Peyer's patch (tissue), 4 donors: Measurements from ENCODE around the gene LENG1. TPM values are rescaled to one million over a fixed set of nuclear protein-coding genes. Genes with fewer than 3 reads are reported as not detected.

Source experiments
- DNase-seq, 3 donors: peaks; one replicate each; pipeline ENCODE4 v3.0.0-alpha.2; 2017 to 2019
- H3K27ac ChIP-seq, 4 donors: fragments of 200-600 bp; sonication (generic); one replicate each; pipeline ENCODE4 v1.5.1; 2016 to 2019
- H3K27me3 ChIP-seq, 2 donors: fragments of 200-600 bp; sonication (generic); one replicate each; pipeline ENCODE4 v1.5.1; 2019
- H3K36me3 ChIP-seq, 3 donors: fragments of 200-600 bp; sonication (generic); one replicate each; pipeline ENCODE4 v1.5.1; 2016 to 2019
- H3K4me1 ChIP-seq, 4 donors: fragments of 200-600 bp; sonication (generic); one replicate each; pipeline ENCODE4 v1.5.1; 2016 to 2019
- H3K4me3 ChIP-seq, 4 donors: fragments of 200-600 bp; sonication (generic); 1 replicate in 3 of 4; 2 replicates in 1 of 4; pipeline ENCODE4 v1.5.1; 2016 to 2019; ENCODE audit warnings: mild to moderate bottlenecking in 1 of 4
- H3K9me3 ChIP-seq, 4 donors: fragments of 200-600 bp; sonication (generic); one replicate each; pipeline ENCODE4 v1.5.1; 2016 to 2019; ENCODE audit warnings: mild to moderate bottlenecking in 1 of 4
- POLR2A ChIP-seq, 2 donors: fragments of 450-650 bp; IDR thresholded peaks; one replicate each; pipeline ENCODE4 v1.5.1; 2017; ENCODE audit warnings: antibody characterized with exemption in 2 of 2, mild to moderate bottlenecking in 2 of 2, moderate library complexity in 2 of 2
- total RNA-seq, 4 donors: library from RNA; depleted of rRNA; stranded (reverse); fragments of >200 nt; gene quantifications; one replicate each; pipeline ENCODE4 v1.1.0, GENCODE V29; 2016
- TF ChIP-seq, protein P1 (sequence below), 6 experiments: fragments of 450-650 bp in 4 of 6; fragments of 200-600 bp in 2 of 6; sonication (generic) in 1 of 6; IDR thresholded peaks; one replicate each; pipeline ENCODE4 v1.5.1; 2017 to 2019; ENCODE audit warnings: antibody characterized with exemption in 6 of 6, mild to moderate bottlenecking in 3 of 6, moderate library complexity in 1 of 6

Gene LENG1
- total RNA-seq, 4 donors from 2014 or later: 2.9 to 28.9 (median 6.8) TPM

GRCh38 chr19:54136864-54137698 is 22.4 kb downstream of the LENG1 start:
- Histone ChIP-seq H3K4me1 (peaks cover 0 to 43% (median 15%) of the 10 kb centered on the region in 4 donors), H3K9me3 (no peaks in the 10 kb centered on the region), H3K4me3 (peak overlapping the region; percentile 82 to 100 (median 96)), H3K27ac (peak overlapping the region; percentile 91 to 98 (median 95)), H3K27me3 (no peaks in the 10 kb centered on the region), H3K36me3 (peaks cover 0 to 20% (median 0%) of the 10 kb centered on the region in 3 donors)
- DNase-seq: peak; percentile 98 to 100 (median 99)
- TF ChIP-seq, protein P1, sequence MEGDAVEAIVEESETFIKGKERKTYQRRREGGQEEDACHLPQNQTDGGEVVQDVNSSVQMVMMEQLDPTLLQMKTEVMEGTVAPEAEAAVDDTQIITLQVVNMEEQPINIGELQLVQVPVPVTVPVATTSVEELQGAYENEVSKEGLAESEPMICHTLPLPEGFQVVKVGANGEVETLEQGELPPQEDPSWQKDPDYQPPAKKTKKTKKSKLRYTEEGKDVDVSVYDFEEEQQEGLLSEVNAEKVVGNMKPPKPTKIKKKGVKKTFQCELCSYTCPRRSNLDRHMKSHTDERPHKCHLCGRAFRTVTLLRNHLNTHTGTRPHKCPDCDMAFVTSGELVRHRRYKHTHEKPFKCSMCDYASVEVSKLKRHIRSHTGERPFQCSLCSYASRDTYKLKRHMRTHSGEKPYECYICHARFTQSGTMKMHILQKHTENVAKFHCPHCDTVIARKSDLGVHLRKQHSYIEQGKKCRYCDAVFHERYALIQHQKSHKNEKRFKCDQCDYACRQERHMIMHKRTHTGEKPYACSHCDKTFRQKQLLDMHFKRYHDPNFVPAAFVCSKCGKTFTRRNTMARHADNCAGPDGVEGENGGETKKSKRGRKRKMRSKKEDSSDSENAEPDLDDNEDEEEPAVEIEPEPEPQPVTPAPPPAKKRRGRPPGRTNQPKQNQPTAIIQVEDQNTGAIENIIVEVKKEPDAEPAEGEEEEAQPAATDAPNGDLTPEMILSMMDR (IDR thresholded peaks at IDR 0.05): no peak
- TF ChIP-seq POLR2A (IDR thresholded peaks at IDR 0.05): peak; percentile 31 to 87

DNA sequence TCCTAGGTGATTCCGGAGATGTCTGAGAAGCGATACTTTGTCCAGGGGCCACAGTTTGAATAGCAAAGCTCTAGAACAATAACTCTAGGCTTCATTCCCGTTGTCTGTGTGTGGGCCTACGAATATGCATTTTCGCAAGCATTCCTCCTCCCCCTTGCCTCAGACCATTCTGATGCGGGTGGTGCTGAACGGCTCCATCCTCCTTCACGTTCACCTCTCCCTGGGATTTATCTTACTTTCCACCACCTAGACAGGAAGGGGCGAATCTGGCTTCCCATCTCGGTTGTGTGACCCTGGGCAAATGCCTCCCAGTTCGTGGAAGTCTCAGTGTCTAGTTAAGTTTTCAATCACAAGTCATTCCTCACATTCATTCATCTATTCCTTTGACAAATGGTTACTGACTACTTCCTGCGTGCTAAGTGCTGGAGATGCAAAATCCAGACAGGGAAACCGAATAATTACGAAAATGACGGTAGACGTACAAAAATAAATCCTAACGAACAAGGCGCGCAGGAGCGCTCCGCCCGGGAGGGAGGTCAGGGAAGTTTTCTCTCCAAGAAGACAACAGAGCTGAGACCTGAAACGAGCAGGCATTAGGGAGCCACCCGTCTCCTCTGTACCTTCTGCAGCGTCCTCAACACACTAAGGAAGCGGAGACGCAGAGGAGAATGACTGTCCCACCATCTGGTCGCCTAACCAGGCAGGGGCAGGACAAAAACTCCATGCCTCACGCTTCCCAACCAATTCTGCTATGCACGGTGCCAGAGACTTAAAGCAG is 23.2 kb downstream of the LENG1 start:
- DNase-seq: peak in 1 of 3 donors; percentile 27
- peaks cover 0 to 19% (median 0%) of the 10 kb centered on the region in 3 donors for H3K36me3 ChIP-seq
- TF ChIP-seq, protein P1 (IDR thresholded peaks at IDR 0.05): no peak
- no peak for TF ChIP-seq POLR2A (IDR thresholded peaks at IDR 0.05)
- peak overlapping the region; percentile 13 to 97 (median 50) for H3K27ac ChIP-seq
- no peaks in the 10 kb centered on the region for H3K9me3 ChIP-seq
- H3K4me1 ChIP-seq: peaks cover 0 to 41% (median 15%) of the 10 kb centered on the region in 4 donors
- no peaks in the 10 kb centered on the region for H3K27me3 ChIP-seq
- H3K4me3 ChIP-seq: peak overlapping the region; percentile 22 to 54 (median 45)

DNA sequence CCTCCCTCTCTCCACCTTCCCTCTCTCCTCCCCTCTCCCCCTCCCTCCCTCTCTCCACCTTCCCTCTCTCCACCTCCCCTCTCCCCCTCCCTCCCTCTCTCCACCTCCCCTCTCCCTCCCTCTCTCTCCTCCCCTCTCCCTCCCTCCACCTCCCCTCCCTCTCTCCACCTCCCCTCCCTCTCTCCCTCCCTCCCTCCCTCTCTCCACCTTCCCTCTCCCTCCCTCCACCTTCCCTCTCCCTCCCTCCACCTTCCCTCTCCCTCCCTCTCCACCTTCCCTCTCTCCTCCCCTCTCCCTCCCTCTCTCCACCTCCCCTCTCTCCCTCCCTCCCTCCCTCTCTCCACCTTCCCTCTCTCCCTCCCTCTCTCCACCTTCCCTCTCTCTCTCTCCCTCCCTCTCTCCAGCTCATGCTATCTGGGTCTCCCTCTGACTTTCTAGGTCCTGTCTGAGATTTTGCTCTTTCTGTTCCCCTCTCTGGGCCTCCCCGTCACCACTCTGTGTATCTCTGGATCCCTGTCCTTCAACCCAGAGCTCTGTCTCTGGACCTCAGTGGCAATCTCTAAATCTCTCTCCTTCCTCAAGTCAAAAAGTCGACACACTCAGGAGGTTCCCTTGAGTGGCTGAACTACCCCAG is 25.4 kb downstream of the LENG1 start:
- no peak for TF ChIP-seq POLR2A (IDR thresholded peaks at IDR 0.05)
- TF ChIP-seq, protein P1 (IDR thresholded peaks at IDR 0.05): no peak

GRCh38 chr19:54133312-54133956 is 26.1 kb downstream of the LENG1 start:
- TF ChIP-seq, protein P1 (IDR thresholded peaks at IDR 0.05): no peak
- no peak for TF ChIP-seq POLR2A (IDR thresholded peaks at IDR 0.05)
- DNase-seq: no peak
- no peak overlapping the region for H3K27ac ChIP-seq
- no peak overlapping the region for H3K4me3 ChIP-seq
- peaks cover 0 to 12% (median 7%) of the 10 kb centered on the region in 4 donors for H3K4me1 ChIP-seq
- no peaks in the 10 kb centered on the region for H3K27me3 ChIP-seq
- H3K9me3 ChIP-seq: no peaks in the 10 kb centered on the region
- H3K36me3 ChIP-seq: peaks cover 0 to 24% (median 0%) of the 10 kb centered on the region in 3 donors

More for the DNA sequence above, 25.4 kb downstream of the LENG1 start:
- Histone ChIP-seq H3K4me3 (no peak overlapping the region), H3K4me1 (peaks cover 0 to 19% (median 9%) of the 10 kb centered on the region in 4 donors), H3K36me3 (peaks cover 0 to 18% (median 0%) of the 10 kb centered on the region in 3 donors), H3K27me3 (no peaks in the 10 kb centered on the region), H3K9me3 (no peaks in the 10 kb centered on the region), H3K27ac (no peak overlapping the region)
- no peak for DNase-seq

- no peak overlapping the region for H3K27ac ChIP-seq
- peaks cover 0 to 62% (median 0%) of the 10 kb centered on the region in 3 donors for H3K36me3 ChIP-seq
- H3K4me1 ChIP-seq: no peaks in the 10 kb centered on the region
- no peaks in the 10 kb centered on the region for H3K9me3 ChIP-seq
- no peak overlapping the region for H3K4me3 ChIP-seq
- no peak for TF ChIP-seq POLR2A (IDR thresholded peaks at IDR 0.05)
- TF ChIP-seq, protein P1 (IDR thresholded peaks at IDR 0.05): no peak
- DNase-seq: no peak
- no peaks in the 10 kb centered on the region for H3K27me3 ChIP-seq
Measured at GRCh38 chr19:54129617-54129996, 29.9 kb downstream of the LENG1 start.
